Body of pancreas (tissue), 4 donors: ENCODE data around the gene FITM1. TPM values are rescaled to one million over a fixed set of nuclear protein-coding genes. Genes with fewer than 3 reads are reported as not detected.

Experiments used
- ATAC-seq: fragments of 150-250 bp; one replicate; pipeline ENCODE4 v1.9.1; 2016
- DNase-seq, 4 donors: peaks; one replicate each; pipeline ENCODE4 v3.0.0-alpha.2; 2019
- H3K27ac ChIP-seq, 4 donors: fragments of 200-600 bp; sonication (generic); 1 replicate in 3 of 4; 2 replicates in 1 of 4; pipeline versions ENCODE4 v1.5.1 to v1.6.1; 2016 to 2019; ENCODE audit warnings: mild to moderate bottlenecking in 1 of 4, mixed read lengths in 1 of 4, moderate library complexity in 1 of 4
- H3K27me3 ChIP-seq, 2 donors: fragments of 200-600 bp; sonication (generic); one replicate each; pipeline ENCODE4 v1.6.0; 2016; ENCODE audit warnings: mild to moderate bottlenecking in 1 of 2
- H3K36me3 ChIP-seq, 2 donors: fragments of 200-600 bp; sonication (generic); replicated peaks in 1 of 2; 2 replicates each; pipeline ENCODE4 v1.5.1; 2016; ENCODE audit warnings: low read depth in 2 of 2; ENCODE audit not compliant: insufficient read depth in 1 of 2
- H3K4me1 ChIP-seq: fragments of 200-600 bp; sonication (generic); one replicate; pipeline ENCODE4 v1.6.0; 2016
- H3K4me3 ChIP-seq, 2 donors: fragments of 200-600 bp; sonication (generic); 1 replicate in 1 of 2; 2 replicates in 1 of 2; pipeline ENCODE4 v1.5.1; 2016 to 2019
- H3K9me3 ChIP-seq, 3 donors: fragments of 200-600 bp; sonication (generic); 1 replicate in 2 of 3; 2 replicates in 1 of 3; pipeline ENCODE4 v1.5.1; 2016
- CTCF ChIP-seq, 7 experiments: fragments of 450-650 bp in 4 of 7; fragments of 200-600 bp in 3 of 7; sonication (generic) in 3 of 7; IDR thresholded peaks; one replicate each; pipeline ENCODE4 v1.5.1; 2016 to 2019; ENCODE audit warnings: antibody characterized with exemption in 7 of 7
- POLR2A ChIP-seq, 3 donors: fragments of 450-650 bp; IDR thresholded peaks; one replicate each; pipeline ENCODE4 v1.6.1; 2016; ENCODE audit warnings: antibody characterized with exemption in 3 of 3, mild to moderate bottlenecking in 2 of 3
- WGBS, 2 donors: methylation state at CpG; one replicate each; pipeline ENCODE4 v1.1.5; 2017; 5-methylcytosine and 5-hydroxymethylcytosine counted together
- intact Hi-C: fragments of 100-400 bp; cut with DNase I; formaldehyde crosslinking; loops from one replicate; pipeline ENCODE4 v1.15.1; 2023
- total RNA-seq, 2 donors: library from RNA; depleted of rRNA; stranded (reverse); fragments of >200 nt; gene quantifications; one replicate each; pipeline ENCODE4 v1.1.0, GENCODE V29; 2016

Gene FITM1
- total RNA-seq, 2 donors from 2014 or later, result 6.3 to 12.2 TPM

- TF ChIP-seq CTCF (IDR thresholded peaks at IDR 0.05) (no peak), POLR2A (IDR thresholded peaks at IDR 0.05) (no peak)
- intact Hi-C loops, result no loop called here
- no peak for ATAC-seq
- 94 to 96% methylated on average over 3 to 5 of the region's 5 CpGs for WGBS, 2 donors
- no peak for DNase-seq
- Histone ChIP-seq H3K9me3 (no peaks in the 10 kb centered on the region), H3K27me3 (no peaks in the 10 kb centered on the region), H3K4me3 (no peak overlapping the region), H3K4me1 (no peaks in the 10 kb centered on the region), H3K27ac (no peak overlapping the region), H3K36me3 (peaks cover 5 to 12% of the 10 kb centered on the region in 2 donors)
Observed at GRCh38 chr14:24176599-24176998, 46.1 kb downstream of the FITM1 start.

GRCh38 chr14:24177041-24177825 lies 46.8 kb downstream of the FITM1 start:
- Histone ChIP-seq H3K4me3 (no peak overlapping the region), H3K4me1 (no peaks in the 10 kb centered on the region), H3K9me3 (no peaks in the 10 kb centered on the region), H3K27me3 (no peaks in the 10 kb centered on the region), H3K27ac (no peak overlapping the region), H3K36me3 (peaks cover 5 to 12% of the 10 kb centered on the region in 2 donors)
- DNase-seq (no peak), ATAC-seq (no peak)
- 86 to 88% methylated on average over 11 to 12 of the region's 12 CpGs for WGBS, 2 donors
- intact Hi-C loops, result no loop called here
- TF ChIP-seq POLR2A (IDR thresholded peaks at IDR 0.05) (no peak), CTCF (IDR thresholded peaks at IDR 0.05) (no peak)

GRCh38 chr14:24177891-24178290 lies 47.4 kb downstream of the FITM1 start:
- intact Hi-C loops, result no loop called here
- Histone ChIP-seq H3K9me3 (no peaks in the 10 kb centered on the region), H3K27me3 (no peaks in the 10 kb centered on the region), H3K27ac (no peak overlapping the region), H3K4me3 (no peak overlapping the region), H3K4me1 (no peaks in the 10 kb centered on the region), H3K36me3 (peaks cover 7 to 19% of the 10 kb centered on the region in 2 donors)
- ATAC-seq, result no peak
- 92 to 94% methylated on average over 11 to 13 of the region's 14 CpGs for WGBS, 2 donors
- DNase-seq, result no peak
- TF ChIP-seq POLR2A (IDR thresholded peaks at IDR 0.05) (no peak), CTCF (IDR thresholded peaks at IDR 0.05) (no peak)

GRCh38 chr14:24178399-24179178 lies 48.1 kb downstream of the FITM1 start:
- TF ChIP-seq CTCF (IDR thresholded peaks at IDR 0.05) (no peak), POLR2A (IDR thresholded peaks at IDR 0.05) (no peak)
- Histone ChIP-seq H3K36me3 (peaks cover 14 to 26% of the 10 kb centered on the region in 2 donors), H3K4me3 (no peak overlapping the region), H3K27ac (no peak overlapping the region), H3K27me3 (no peaks in the 10 kb centered on the region), H3K9me3 (no peaks in the 10 kb centered on the region), H3K4me1 (no peaks in the 10 kb centered on the region)
- DNase-seq, result no peak
- ATAC-seq, result no peak
- WGBS, 2 donors, result 86 to 88% methylated on average over 12 of the region's 12 CpGs
- intact Hi-C loops, result no loop called here
